OCI-LY1 (cell line): ENCODE data around the gene APOD.
"Not testable (repeated sequence)": the region's sequence is repeated elsewhere in the genome, so short reads cannot be mapped to it uniquely, and the experiment has no call there.

ENCODE experiments used
- EZH2 ChIP-seq: fragments of 200-600 bp; sonication (generic), shearing (Covaris generic); IDR thresholded peaks from 2 replicates; pipeline ENCODE4 v1.8.0; 2017; ENCODE audit warnings: borderline replicate concordance, mixed run types, mild to moderate bottlenecking, antibody characterized with exemption, low read length, moderate library complexity, mixed read lengths
- TF ChIP-seq, protein P1 (sequence below): fragments of 200-600 bp; sonication (generic), shearing (Covaris generic); IDR thresholded peaks from 2 replicates; pipeline ENCODE4 v1.5.1; 2017; ENCODE audit warnings: mild to moderate bottlenecking, antibody characterized with exemption, low read length, moderate library complexity, mixed read lengths

DNA sequence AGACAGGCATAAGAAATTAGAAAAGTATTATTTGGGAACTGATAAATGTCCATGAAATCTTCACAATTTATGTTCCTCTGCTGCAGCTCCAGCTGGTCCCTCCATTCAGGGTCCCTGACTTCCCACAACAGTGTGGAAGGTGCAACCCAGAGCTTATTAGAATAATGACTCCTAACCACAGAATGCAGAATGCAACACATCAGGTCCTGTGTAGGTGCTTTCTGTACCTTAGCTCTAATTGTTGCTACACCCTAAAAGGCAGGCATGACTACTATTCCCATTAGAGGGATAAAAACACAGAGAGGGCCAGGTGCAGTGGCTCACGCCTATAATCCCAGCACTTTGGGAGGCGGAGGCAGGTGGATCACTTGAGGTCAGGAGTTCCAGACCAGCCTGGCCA lies 6.6 kb upstream of the APOD start:
- TF ChIP-seq, protein P1, sequence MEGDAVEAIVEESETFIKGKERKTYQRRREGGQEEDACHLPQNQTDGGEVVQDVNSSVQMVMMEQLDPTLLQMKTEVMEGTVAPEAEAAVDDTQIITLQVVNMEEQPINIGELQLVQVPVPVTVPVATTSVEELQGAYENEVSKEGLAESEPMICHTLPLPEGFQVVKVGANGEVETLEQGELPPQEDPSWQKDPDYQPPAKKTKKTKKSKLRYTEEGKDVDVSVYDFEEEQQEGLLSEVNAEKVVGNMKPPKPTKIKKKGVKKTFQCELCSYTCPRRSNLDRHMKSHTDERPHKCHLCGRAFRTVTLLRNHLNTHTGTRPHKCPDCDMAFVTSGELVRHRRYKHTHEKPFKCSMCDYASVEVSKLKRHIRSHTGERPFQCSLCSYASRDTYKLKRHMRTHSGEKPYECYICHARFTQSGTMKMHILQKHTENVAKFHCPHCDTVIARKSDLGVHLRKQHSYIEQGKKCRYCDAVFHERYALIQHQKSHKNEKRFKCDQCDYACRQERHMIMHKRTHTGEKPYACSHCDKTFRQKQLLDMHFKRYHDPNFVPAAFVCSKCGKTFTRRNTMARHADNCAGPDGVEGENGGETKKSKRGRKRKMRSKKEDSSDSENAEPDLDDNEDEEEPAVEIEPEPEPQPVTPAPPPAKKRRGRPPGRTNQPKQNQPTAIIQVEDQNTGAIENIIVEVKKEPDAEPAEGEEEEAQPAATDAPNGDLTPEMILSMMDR = not testable (repeated sequence)
- TF ChIP-seq EZH2 = not testable (repeated sequence)
